ENCODE results near the gene DNMT3L.
"Not testable (repeated sequence)": the region's sequence is repeated elsewhere in the genome, so short reads cannot be mapped to it uniquely, and the experiment has no call there.

Gene DNMT3L

GRCh38 chr21:44261675-44262295 is at the start of gene DNMT3L:
Gene DNMT3L, minus strand, starts transcription at chr21:44261897. Its CDS starts 638 bp downstream, at chr21:44261259.
- DNase-seq (ENCODE audit: low read depth), result no peak

- DNase-seq (ENCODE audit: low read depth), result no peak
Observed at GRCh38 chr21:44310628-44311507, 49.2 kb upstream of the DNMT3L start.

DNA sequence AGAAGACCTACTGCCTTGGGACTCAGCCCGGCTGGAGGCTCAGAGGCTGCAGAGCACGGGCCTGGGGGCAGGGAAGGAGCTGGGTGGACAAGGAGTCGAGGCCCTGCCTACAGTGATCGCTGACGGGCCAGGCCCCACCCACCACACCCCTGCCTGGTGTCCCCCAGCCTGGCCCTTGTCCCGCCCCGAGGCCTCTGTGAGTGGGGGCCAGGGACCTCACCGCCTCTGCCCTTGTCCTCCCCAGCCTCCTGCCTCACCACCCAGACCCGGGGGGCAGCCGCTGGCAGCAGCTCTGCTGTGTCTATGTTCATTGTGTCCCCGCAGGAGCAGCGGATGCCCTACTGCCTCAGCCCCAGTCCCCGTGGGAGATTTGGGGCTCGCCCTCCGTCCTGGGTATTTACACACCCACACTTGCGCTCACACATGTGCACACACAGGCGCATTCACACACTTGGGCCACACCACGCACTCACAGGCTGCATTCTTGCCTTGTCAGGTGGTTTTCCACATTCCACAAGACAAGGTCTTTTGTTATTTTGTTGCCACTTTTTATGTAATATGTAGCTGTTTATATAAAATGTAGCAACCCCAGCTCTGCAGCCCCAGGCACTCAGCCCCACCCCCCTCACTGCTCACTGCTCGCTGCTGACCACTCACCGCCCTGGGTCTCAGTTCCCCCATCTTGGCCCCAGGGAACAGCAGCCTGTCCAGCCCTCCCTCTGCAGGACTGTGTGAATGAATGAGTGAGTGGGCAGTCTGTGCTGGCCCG is 45.4 kb upstream of the DNMT3L start:
- no peak for DNase-seq (ENCODE audit: low read depth)

DNA sequence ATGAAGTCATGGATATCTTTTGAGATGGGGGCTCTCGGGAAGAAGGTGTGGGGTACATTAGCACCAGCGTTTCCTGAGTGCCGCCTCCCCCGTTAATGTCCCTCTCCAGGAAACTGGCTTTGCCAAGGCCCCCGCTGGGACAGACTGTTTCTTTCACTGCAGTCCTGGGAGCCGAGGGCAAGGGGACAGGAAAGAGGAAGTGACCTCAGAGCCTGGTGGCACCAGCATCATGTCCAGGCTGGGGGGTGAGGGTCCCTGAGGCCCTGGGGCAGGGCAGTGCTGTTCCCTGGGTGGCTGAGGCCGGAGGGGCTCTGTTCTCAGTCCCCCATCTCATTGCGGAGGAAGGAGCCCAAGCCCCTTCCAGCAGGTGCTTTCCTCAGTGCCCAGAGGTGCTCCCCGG is 44.0 kb upstream of the DNMT3L start:
- DNase-seq (ENCODE audit: low read depth), result no peak

DNA sequence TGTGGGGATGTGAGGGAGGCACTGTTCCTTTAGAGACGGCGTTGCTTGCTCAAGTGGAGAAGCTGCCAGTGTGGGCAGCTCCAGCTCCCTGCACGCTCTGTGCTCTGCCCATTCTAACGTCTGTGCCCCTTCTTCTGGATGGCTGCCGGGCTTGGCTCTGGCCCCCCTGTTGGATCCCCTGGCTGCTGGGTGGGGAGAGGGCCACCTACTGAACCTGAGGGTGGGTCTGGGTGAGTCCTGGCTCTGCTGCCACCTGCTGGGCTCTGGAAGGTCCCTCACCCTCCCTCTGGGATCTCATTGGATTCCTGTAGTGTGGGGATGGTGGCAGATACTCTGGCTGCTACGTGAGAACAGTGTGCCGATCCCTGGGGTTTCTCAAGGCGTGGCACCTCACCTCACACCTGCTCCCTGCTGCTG is 43.2 kb upstream of the DNMT3L start:
- peak; percentile 30 for DNase-seq (ENCODE audit: low read depth)

GRCh38 chr21:44304011-44304616 is 42.4 kb upstream of the DNMT3L start:
- no peak for DNase-seq (ENCODE audit: low read depth)

DNA sequence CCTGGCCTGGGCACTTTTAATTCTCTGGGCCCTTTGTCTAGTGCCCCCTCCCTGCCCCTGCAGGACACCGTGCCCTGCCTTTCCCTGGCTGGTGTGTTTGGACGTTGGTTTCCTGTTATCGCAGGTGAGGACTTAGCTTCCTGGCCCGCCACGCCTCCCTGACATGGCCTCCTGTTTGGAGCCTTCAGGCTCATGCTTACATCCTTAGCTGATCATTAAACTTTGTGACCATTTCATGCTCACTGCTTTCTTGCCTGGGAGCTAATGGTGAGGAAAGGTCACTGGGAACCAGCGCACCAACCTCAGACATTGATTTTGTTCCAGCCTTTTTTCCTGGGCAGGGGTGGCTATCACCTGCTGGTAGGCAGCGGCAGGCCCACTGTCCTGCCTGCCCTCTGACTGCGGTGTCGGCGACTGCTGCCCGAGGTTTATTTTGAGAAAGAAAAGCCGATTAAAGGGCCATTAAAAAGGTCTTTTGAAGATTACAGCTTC is 41.8 kb upstream of the DNMT3L start:
- DNase-seq (ENCODE audit: low read depth), result no peak

DNA sequence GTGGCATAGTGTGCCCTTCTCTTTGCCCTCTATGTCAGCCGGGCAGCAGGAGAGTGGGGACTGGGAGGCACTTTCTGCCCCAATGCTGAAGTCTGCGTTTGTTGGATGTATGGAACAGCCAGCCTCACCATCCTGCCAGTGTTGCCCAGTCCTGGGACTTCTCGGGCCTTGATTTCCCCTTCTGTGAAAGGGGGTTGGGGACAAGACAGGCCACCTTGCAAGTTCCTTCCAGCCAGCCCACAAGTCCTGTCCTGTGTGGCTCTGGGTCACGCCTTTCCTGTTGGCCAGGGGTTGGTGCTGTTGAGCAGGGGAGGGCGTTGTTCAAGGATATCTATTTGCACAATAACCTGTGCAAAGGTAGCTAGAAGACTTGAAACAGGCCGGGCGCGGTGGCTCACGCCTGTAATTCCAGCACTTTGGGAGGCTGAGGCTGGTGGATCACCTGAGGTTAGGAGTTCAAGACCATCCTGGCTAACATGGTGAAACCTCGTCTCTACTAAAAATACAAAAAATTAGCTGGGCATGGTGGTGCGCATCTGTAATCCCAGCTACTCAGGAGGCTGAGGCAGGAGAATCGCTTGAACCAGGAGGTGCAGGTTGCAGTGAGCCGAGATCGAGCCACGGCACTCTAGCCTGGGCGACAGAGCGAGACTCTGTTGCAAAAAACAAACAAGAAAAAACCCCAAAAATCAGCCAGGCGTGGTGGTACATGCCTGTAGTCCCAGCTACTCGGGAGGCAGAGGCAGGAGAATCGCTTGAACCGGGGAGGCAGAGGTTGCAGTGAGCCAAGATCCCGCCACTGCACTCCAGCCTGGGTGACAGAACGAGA is 41.1 kb upstream of the DNMT3L start:
- DNase-seq (ENCODE audit: low read depth), result not testable (repeated sequence)

DNA sequence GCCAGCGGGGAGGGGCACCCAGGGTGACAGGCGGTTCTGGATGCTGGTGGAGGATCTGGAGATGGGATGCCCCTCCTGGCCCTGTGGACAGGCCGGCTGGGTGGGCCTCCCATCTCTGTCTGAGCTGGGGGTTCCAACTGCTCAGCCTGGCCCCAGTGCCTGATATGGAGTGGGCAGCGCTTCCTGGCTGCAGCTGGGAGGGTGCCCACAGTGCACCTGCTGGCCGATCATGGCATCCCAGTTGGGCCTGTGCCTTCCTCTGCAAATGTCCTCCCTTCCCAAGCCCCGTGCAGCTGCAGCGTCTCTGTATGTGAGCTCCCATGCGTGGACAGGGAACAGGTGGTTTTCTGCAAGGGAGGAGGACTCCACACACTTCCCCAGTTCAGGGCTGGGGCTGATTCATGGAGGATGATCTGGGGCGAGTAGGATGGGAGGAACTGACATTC is 40.3 kb upstream of the DNMT3L start:
- no peak for DNase-seq (ENCODE audit: low read depth)

DNA sequence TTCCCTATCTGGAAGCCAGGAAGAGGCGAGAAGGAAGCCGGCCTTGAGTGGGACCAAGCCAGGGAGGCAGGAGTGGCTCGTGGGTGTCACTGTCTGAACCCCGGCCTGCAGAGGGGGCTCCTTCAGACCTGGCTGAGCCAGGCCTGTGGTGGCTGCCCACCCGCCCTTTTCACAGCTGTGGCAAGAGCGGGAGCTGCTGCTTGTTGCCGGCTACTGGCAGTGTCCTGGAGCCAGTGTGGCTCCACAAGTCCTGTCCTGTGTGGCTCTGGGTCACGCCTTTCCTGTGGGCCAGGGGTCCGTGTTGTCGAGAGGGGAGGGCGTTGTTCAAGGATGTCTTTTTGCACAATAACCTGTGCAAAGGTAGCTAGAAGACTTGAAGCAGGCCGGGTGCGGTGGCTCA is 39.4 kb upstream of the DNMT3L start:
- DNase-seq (ENCODE audit: low read depth), result no peak

- DNase-seq (ENCODE audit: low read depth), result no peak
Observed at GRCh38 chr21:44300262-44300959, 38.7 kb upstream of the DNMT3L start.

GRCh38 chr21:44299458-44300261 is 38.0 kb upstream of the DNMT3L start, which contains the start of gene PFKL:
Gene PFKL, plus strand, starts transcription at chr21:44300053. Its CDS starts 53 bp downstream, at chr21:44300106.
- peak; percentile 3 for DNase-seq (ENCODE audit: low read depth)

DNA sequence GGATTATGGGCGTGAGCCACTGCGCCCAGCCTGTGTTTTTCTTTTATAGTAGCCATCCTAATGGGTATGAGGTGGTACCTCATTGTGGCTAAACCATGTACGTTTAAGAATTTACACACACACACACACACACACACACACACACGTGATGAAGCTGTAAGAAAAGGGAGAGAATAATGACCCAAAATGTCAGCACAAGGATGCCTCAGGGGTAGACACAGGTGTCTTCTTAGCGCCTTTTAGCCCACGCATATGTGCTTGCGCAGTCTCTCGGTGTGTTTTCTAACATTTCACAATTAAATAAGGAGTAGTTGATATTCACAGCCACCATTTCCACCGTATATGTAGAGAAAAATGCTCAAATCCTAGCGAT is 37.4 kb upstream of the DNMT3L start:
- DNase-seq (ENCODE audit: low read depth), result no peak

GRCh38 chr21:44298301-44298700 is 36.6 kb upstream of the DNMT3L start:
- no peak for DNase-seq (ENCODE audit: low read depth)

- peak; percentile 67 for DNase-seq (ENCODE audit: low read depth)
Observed at GRCh38 chr21:44297525-44298290, 36.0 kb upstream of the DNMT3L start.

DNA sequence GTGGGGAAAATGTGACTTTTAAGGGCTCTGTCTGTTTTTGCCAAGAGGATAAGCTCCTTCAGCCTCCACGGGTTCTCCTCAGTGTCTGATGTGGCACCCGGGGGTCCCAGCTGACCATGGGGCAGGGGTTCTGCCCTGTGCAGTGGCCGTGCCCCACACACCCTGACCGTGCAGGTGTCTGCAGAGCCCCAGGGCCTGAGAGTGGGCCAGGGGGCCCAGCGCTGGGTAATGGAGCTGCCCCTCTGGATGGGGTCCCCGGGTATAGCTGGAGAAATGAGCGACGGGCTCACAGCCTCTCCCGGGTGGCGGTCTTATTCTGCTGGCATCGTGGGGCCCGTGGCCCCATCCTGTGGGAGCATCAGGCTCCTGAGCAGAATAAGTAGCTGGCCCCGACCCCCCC is 35.2 kb upstream of the DNMT3L start:
- no peak for DNase-seq (ENCODE audit: low read depth)

GRCh38 chr21:44296103-44296519 is 34.4 kb upstream of the DNMT3L start:
- DNase-seq (ENCODE audit: low read depth), result no peak

GRCh38 chr21:44295646-44296045 is 33.9 kb upstream of the DNMT3L start:
- no peak for DNase-seq (ENCODE audit: low read depth)

GRCh38 chr21:44295163-44295573 is 33.5 kb upstream of the DNMT3L start:
- no peak for DNase-seq (ENCODE audit: low read depth)

All from fibroblast of the conjunctiva (primary cell).